HCT116 (cell line): Measurements from ENCODE around the gene SBK2. TPM values are rescaled to one million over a fixed set of nuclear protein-coding genes. Genes with fewer than 3 reads are reported as not detected.

ENCODE experiments used
- ATAC-seq: fragments of 200-7000 bp; cut with Tn5 transposase; 2 replicates; pipeline ENCODE4 v1.9.1; 2020; ENCODE audit warnings: mild to moderate bottlenecking, moderate library complexity
- BruUV-seq: library from RNA; stranded (reverse); fragments of 400-500 nt; replicated peaks from 2 replicates; lab custom pipeline; 2021; lab: Mats Ljungman, UMichigan
- CTCF ChIA-PET: fragments of 300-600 bp; sonication (Branson Sonifier 250); formaldehyde crosslinking; loops from one replicate; lab custom pipeline; 2021; ENCODE audit warnings: antibody characterized with exemption; lab: Charles Lee
- POLR2A ChIA-PET: fragments of 300-600, 350-600 bp; sonication (Branson Sonifier 250); formaldehyde crosslinking; loops from one replicate; lab custom pipeline; 2021; ENCODE audit warnings: antibody characterized with exemption; lab: Charles Lee
- RAD21 ChIA-PET, 2 experiments: fragments of 300-600 bp; sonication (Branson Sonifier 250); formaldehyde crosslinking; loops; one replicate each; lab custom pipeline; 2023; ENCODE audit warnings: low total read pairs in 2 of 2; ENCODE audit not compliant: uncharacterized antibody in 2 of 2, unreplicated experiment in 2 of 2, low non-redundant PET in 1 of 2; lab: Charles Lee
- DNase-seq: peaks from one replicate; pipeline ENCODE4 v3.0.0-alpha.2; 2010; ENCODE audit warnings: low read depth, low spot score
- H2AFZ ChIP-seq: fragments of 200-600 bp; shearing (Covaris generic), sonication (generic); 2 replicates; pipeline ENCODE4 v1.6.1; 2017; ENCODE audit warnings: low read depth, mixed run types, mixed read lengths, antibody characterized with exemption, low read length; ENCODE audit not compliant: poor library complexity, severe bottlenecking
- H3K27ac ChIP-seq: 2 replicates; pipeline ENCODE4 v1.5.1; 2012; ENCODE audit warnings: low read depth, low read length
- H3K27me3 ChIP-seq: fragments of 200-600 bp; sonication (generic); 2 replicates; pipeline ENCODE4 v1.6.1; 2016; ENCODE audit warnings: mixed run types, low read length, mixed read lengths; ENCODE audit not compliant: insufficient read depth
- H3K36me3 ChIP-seq, 2 experiments: fragments of 200-500 bp in 1 of 2; fragments of 200-600 bp in 1 of 2; sonication (Bioruptor generic) in 1 of 2; sonication (generic) in 1 of 2; 2 replicates each; pipeline versions ENCODE4 v1.5.1 to v1.6.1; 2014 to 2016; ENCODE audit warnings: low read length in 2 of 2, inconsistent platforms in 1 of 2, mixed read lengths in 1 of 2, mixed run types in 1 of 2; ENCODE audit not compliant: insufficient read depth in 2 of 2, control insufficient read depth in 1 of 2
- H3K4me1 ChIP-seq, 2 experiments: fragments of 200-600 bp in 1 of 2; sonication (generic) in 1 of 2; 2 replicates each; pipeline versions ENCODE4 v1.5.1 to v1.6.1; 2012 to 2017; ENCODE audit warnings: low read length in 2 of 2, inconsistent platforms in 1 of 2, mild to moderate bottlenecking in 1 of 2, mixed read lengths in 1 of 2, mixed run types in 1 of 2, moderate library complexity in 1 of 2; ENCODE audit not compliant: insufficient read depth in 2 of 2, control insufficient read depth in 1 of 2
- H3K4me2 ChIP-seq: fragments of 200-600 bp; sonication (generic); 2 replicates; pipeline ENCODE4 v1.6.1; 2017; ENCODE audit warnings: mixed run types, low read length, mixed read lengths
- H3K4me3 ChIP-seq, 2 experiments: fragments of 200-600 bp in 1 of 2; sonication (generic) in 1 of 2; replicated peaks in 1 of 2; 2 replicates each; pipeline ENCODE4 v1.5.1; 2011 to 2016; ENCODE audit warnings: low read length in 2 of 2, control low read depth in 1 of 2, low read depth in 1 of 2, mild to moderate bottlenecking in 1 of 2, mixed read lengths in 1 of 2, mixed run types in 1 of 2
- H3K79me2 ChIP-seq: fragments of 200-600 bp; sonication (generic); 2 replicates; pipeline ENCODE4 v1.6.1; 2017; ENCODE audit warnings: mild to moderate bottlenecking, mixed run types, low read length, moderate library complexity, mixed read lengths; ENCODE audit not compliant: insufficient read depth
- H3K9ac ChIP-seq: fragments of 200-600 bp; sonication (generic); 2 replicates; pipeline ENCODE4 v1.6.1; 2016; ENCODE audit warnings: low read length, mixed read lengths
- H3K9me2 ChIP-seq: fragments of 200-600 bp; sonication (generic), shearing (Covaris generic); 2 replicates; pipeline ENCODE4 v1.6.1; 2017; ENCODE audit warnings: mixed run types, mild to moderate bottlenecking, moderate library complexity; ENCODE audit not compliant: insufficient read depth
- H3K9me3 ChIP-seq, 2 experiments: fragments of 200-500 bp in 1 of 2; fragments of 200-600 bp in 1 of 2; sonication (Bioruptor generic) in 1 of 2; sonication (generic) in 1 of 2; 2 replicates each; pipeline ENCODE4 v1.6.1; 2014 to 2017; ENCODE audit warnings: low read length in 2 of 2, mixed read lengths in 2 of 2, inconsistent platforms in 1 of 2, low read depth in 1 of 2, mild to moderate bottlenecking in 1 of 2, mixed run types in 1 of 2, moderate library complexity in 1 of 2; ENCODE audit not compliant: control insufficient read depth in 1 of 2, insufficient read depth in 1 of 2
- H4K20me1 ChIP-seq: fragments of 200-600 bp; sonication (generic), shearing (Covaris generic); 2 replicates; pipeline ENCODE4 v1.6.1; 2017; ENCODE audit warnings: mixed run types, mild to moderate bottlenecking, moderate library complexity; ENCODE audit not compliant: insufficient read depth
- EGR1 ChIP-seq: IDR thresholded peaks from 2 replicates; pipeline ENCODE4 v1.6.1; 2012; ENCODE audit warnings: low read depth
- ELF1 ChIP-seq: IDR thresholded peaks from 2 replicates; pipeline ENCODE4 v1.6.1; 2012; ENCODE audit warnings: low read depth, borderline replicate concordance
- EZH2phosphoT487 ChIP-seq: fragments of 200-600 bp; IDR thresholded peaks from 2 replicates; pipeline ENCODE4 v1.6.1; 2018; ENCODE audit warnings: antibody characterized with exemption, borderline replicate concordance
- FOSL1 ChIP-seq: IDR thresholded peaks from 2 replicates; pipeline ENCODE4 v1.6.1; 2012; ENCODE audit warnings: low read depth
- MAX ChIP-seq: IDR thresholded peaks from 2 replicates; pipeline ENCODE4 v1.6.1; 2012
- POLR2A ChIP-seq: IDR thresholded peaks from 2 replicates; pipeline ENCODE4 v1.7.0; 2011; ENCODE audit warnings: borderline replicate concordance; ENCODE audit not compliant: insufficient read depth, insufficient read length; ENCODE audit errors: extremely low read depth
- POLR2AphosphoS5 ChIP-seq: IDR thresholded peaks from 2 replicates; pipeline ENCODE4 v1.6.1; 2011; ENCODE audit warnings: mild to moderate bottlenecking, low read depth, low read length, moderate library complexity
- REST ChIP-seq: IDR thresholded peaks from 2 replicates; pipeline ENCODE4 v1.6.1; 2012; ENCODE audit warnings: low read depth
- SIN3A ChIP-seq: IDR thresholded peaks from 2 replicates; pipeline ENCODE4 v1.6.1; 2012; ENCODE audit warnings: low read depth
- SP1 ChIP-seq: IDR thresholded peaks from 2 replicates; pipeline ENCODE4 v1.6.1; 2012; ENCODE audit warnings: low read depth
- SRF ChIP-seq: IDR thresholded peaks from 2 replicates; pipeline ENCODE4 v1.6.1; 2012; ENCODE audit warnings: low read depth
- TCF7L2 ChIP-seq: IDR thresholded peaks from 2 replicates; pipeline ENCODE4 v1.7.0; 2011; ENCODE audit warnings: borderline replicate concordance, inconsistent platforms; ENCODE audit not compliant: insufficient read depth, insufficient read length; ENCODE audit errors: extremely low read depth
- YY1 ChIP-seq: IDR thresholded peaks from 2 replicates; pipeline ENCODE4 v1.6.1; 2011; ENCODE audit warnings: low read length, low read depth, moderate library complexity, mild to moderate bottlenecking; ENCODE audit not compliant: insufficient replicate concordance; ENCODE audit errors: extremely low read depth
- ZBTB33 ChIP-seq: IDR thresholded peaks from 2 replicates; pipeline ENCODE4 v1.6.1; 2011; ENCODE audit warnings: mild to moderate bottlenecking, low read length, moderate library complexity; ENCODE audit not compliant: insufficient replicate concordance; ENCODE audit errors: extremely low read depth
- ZFX ChIP-seq: fragments of 450-650 bp; IDR thresholded peaks from 2 replicates; pipeline ENCODE4 v1.6.1; 2017
- ZNF274 ChIP-seq: fragments of 200-500 bp; sonication (Bioruptor generic); IDR thresholded peaks from 2 replicates; pipeline ENCODE4 v1.6.1; 2014; ENCODE audit warnings: mild to moderate bottlenecking, low read depth, low read length, inconsistent platforms
- intact Hi-C: fragments of 100-400 bp; cut with micrococcal nuclease; formaldehyde crosslinking; loops from 2 replicates; pipeline ENCODE4 v1.10.0; 2022
- total RNA-seq: library from RNA; stranded (reverse); gene quantifications from one replicate; pipeline ENCODE4 v1.2.1, GENCODE V29; 2021; ENCODE audit not compliant: unreplicated experiment
- TF ChIP-seq, protein P1 (sequence below): IDR thresholded peaks from 2 replicates; pipeline ENCODE4 v1.6.1; 2012
- TF ChIP-seq, protein P2 (sequence below), 3 experiments: fragments of 200-600 bp in 1 of 3; sonication (generic) in 1 of 3; IDR thresholded peaks in 2 of 3; conservative IDR thresholded peaks in 1 of 3; 2 replicates each; pipeline ENCODE4 v1.5.1; 2012 to 2017; ENCODE audit warnings: low read depth in 2 of 3, low read length in 2 of 3, antibody characterized with exemption in 1 of 3, borderline replicate concordance in 1 of 3, control low read depth in 1 of 3, mild to moderate bottlenecking in 1 of 3, mixed read lengths in 1 of 3, mixed run types in 1 of 3, moderate library complexity in 1 of 3; ENCODE audit not compliant: insufficient read depth in 1 of 3

Gene SBK2
- total RNA-seq, 1 experiment from 2014 or later, result 0.30 TPM

- RAD21 ChIA-PET, result no interaction called here
- intact Hi-C loops, result no loop called here
Measured at GRCh38 chr19:55566823-55567222, 29.9 kb upstream of the SBK2 start.

More at GRCh38 chr19:55566823-55567222, 29.9 kb upstream of the SBK2 start:
- DNase-seq (no peak), ATAC-seq (no peak)
- Histone ChIP-seq H2AFZ (no peak overlapping the region), H3K79me2 (no peaks in the 10 kb centered on the region), H3K27ac (no peak overlapping the region), H3K9ac (no peak overlapping the region), H3K9me2 (no peaks in the 10 kb centered on the region), H3K36me3 (no peaks in the 10 kb centered on the region), H4K20me1 (no peaks in the 10 kb centered on the region), H3K9me3 (no peaks in the 10 kb centered on the region), H3K4me3 (no peak overlapping the region), H3K4me1 (no peaks in the 10 kb centered on the region), H3K4me2 (no peak overlapping the region), H3K27me3 (no peaks in the 10 kb centered on the region)
- TF ChIP-seq ZNF274 (no peak), YY1 (no peak), MAX (no peak), ZBTB33 (no peak), EZH2phosphoT487 (no peak), FOSL1 (no peak), REST (no peak), ZFX (no peak), EGR1 (no peak), POLR2AphosphoS5 (no peak), TCF7L2 (no peak), SRF (no peak), SIN3A (no peak), POLR2A (no peak), ELF1 (no peak), SP1 (no peak)
- TF ChIP-seq, protein P1, sequence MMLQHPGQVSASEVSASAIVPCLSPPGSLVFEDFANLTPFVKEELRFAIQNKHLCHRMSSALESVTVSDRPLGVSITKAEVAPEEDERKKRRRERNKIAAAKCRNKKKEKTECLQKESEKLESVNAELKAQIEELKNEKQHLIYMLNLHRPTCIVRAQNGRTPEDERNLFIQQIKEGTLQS, result no peak
- TF ChIP-seq, protein P2, sequence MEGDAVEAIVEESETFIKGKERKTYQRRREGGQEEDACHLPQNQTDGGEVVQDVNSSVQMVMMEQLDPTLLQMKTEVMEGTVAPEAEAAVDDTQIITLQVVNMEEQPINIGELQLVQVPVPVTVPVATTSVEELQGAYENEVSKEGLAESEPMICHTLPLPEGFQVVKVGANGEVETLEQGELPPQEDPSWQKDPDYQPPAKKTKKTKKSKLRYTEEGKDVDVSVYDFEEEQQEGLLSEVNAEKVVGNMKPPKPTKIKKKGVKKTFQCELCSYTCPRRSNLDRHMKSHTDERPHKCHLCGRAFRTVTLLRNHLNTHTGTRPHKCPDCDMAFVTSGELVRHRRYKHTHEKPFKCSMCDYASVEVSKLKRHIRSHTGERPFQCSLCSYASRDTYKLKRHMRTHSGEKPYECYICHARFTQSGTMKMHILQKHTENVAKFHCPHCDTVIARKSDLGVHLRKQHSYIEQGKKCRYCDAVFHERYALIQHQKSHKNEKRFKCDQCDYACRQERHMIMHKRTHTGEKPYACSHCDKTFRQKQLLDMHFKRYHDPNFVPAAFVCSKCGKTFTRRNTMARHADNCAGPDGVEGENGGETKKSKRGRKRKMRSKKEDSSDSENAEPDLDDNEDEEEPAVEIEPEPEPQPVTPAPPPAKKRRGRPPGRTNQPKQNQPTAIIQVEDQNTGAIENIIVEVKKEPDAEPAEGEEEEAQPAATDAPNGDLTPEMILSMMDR (IDR thresholded peaks at IDR 0.05 in 2 of 3, conservative IDR thresholded peaks at IDR 0.05 in 1 of 3; ENCODE audit: borderline replicate concordance in 1 of 3, insufficient read depth in 1 of 3, low read depth in 2 of 3, low read length in 2 of 3), result no peak
- CTCF ChIA-PET, result no interaction called here
- POLR2A ChIA-PET, result no interaction called here
- no TSS peak for BruUV-seq
